ENCODE data around the gene DDX51. TPM values are rescaled to one million over a fixed set of nuclear protein-coding genes. Genes with fewer than 3 reads are reported as not detected.

Gene DDX51
- total RNA-seq, 1 donor from 2014 or later = 9.6 TPM

DNA sequence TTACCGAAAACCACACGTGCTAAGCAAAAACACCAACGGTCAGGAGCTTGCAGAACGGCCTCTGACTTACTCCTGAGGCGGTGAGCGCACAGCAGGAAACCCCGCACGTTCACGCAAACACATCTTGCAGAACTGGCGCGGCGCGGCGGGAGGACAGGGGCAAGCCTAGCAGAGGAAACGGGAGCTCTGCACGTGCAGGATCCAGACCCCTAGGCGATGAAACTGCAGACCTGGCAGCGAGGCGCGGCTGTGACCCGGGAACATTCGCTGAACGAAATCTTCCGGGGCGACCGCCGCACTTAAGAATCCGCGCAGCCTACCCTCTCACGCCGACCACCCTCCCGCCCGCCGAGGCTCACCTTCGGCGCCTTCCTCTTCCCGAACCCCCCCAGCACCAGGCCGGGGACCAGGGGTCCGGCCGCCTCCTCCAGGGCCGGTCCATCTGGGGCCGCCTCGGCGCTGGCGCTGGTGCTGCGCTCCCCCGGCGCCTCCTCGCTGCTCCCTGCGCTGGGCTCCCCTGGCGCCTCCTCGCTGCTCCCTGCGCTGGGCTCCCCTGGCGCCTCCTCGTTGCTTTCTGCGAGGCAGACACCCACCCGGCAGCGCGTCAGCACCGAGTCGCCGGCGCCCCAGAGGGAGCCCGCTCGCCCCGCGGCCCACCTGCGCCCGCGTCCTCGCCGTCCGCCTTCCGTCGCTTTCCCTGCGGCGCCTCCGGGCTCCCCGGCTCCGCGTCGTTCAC lies 615 bp downstream of the DDX51 start:
- peak; percentile 86 for DNase-seq (ENCODE audit: low spot score)
- Mint-ChIP-seq H3K9me3 (ENCODE audit: low read depth) (no peaks in the 10 kb centered on the region), H3K27me3 (ENCODE audit: low read depth) (no peaks in the 10 kb centered on the region), H3K4me3 (ENCODE audit: unreplicated experiment) (peak overlapping the region; percentile 73), H3K27ac (ENCODE audit: unreplicated experiment) (peak overlapping the region; percentile 8), H3K4me1 (ENCODE audit: low read depth) (peaks cover 28% of the 10 kb centered on the region), H3K36me3 (ENCODE audit: low read depth) (peaks cover 7% of the 10 kb centered on the region)
- TF ChIP-seq, protein P1, sequence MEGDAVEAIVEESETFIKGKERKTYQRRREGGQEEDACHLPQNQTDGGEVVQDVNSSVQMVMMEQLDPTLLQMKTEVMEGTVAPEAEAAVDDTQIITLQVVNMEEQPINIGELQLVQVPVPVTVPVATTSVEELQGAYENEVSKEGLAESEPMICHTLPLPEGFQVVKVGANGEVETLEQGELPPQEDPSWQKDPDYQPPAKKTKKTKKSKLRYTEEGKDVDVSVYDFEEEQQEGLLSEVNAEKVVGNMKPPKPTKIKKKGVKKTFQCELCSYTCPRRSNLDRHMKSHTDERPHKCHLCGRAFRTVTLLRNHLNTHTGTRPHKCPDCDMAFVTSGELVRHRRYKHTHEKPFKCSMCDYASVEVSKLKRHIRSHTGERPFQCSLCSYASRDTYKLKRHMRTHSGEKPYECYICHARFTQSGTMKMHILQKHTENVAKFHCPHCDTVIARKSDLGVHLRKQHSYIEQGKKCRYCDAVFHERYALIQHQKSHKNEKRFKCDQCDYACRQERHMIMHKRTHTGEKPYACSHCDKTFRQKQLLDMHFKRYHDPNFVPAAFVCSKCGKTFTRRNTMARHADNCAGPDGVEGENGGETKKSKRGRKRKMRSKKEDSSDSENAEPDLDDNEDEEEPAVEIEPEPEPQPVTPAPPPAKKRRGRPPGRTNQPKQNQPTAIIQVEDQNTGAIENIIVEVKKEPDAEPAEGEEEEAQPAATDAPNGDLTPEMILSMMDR (IDR thresholded peaks at IDR 0.05) = no peak

DNA sequence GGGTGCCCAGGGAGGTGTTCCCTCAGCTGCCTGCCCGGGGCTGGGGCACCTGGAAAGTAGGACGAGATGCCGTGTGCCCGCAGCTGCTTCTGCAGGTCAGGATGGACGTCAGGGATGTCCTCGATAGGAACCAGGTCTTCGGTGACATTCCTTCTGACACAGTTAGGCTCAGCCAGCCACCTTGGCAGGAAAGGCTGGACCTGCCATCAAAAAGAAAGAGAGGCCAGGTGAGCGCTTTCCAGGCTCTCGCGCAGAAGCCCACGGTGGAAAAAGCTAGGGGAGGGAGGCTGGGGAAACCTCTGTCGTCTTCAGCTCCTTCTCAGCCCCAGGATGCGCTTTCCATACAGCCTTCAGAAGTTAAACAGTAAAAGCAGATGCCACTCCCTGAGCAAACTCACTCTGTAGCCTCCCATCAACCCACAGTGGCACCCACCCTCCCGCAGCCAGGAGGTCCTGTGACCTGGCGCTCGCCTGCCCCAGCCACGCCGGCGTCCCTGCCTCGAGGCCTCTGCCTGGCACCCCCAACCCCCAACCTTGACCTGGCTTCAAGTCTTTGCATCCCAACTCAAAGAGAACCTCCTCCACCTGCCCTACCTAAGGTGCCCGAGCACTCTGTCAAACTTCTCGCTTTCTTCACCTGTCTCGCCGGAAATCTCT lies 1.3 kb downstream of the DDX51 start:
- Mint-ChIP-seq H3K27ac (ENCODE audit: unreplicated experiment) (peak overlapping the region; percentile 8), H3K4me1 (ENCODE audit: low read depth) (peaks cover 28% of the 10 kb centered on the region), H3K36me3 (ENCODE audit: low read depth) (peaks cover 10% of the 10 kb centered on the region), H3K27me3 (ENCODE audit: low read depth) (no peaks in the 10 kb centered on the region), H3K4me3 (ENCODE audit: unreplicated experiment) (peak overlapping the region; percentile 73), H3K9me3 (ENCODE audit: low read depth) (no peaks in the 10 kb centered on the region)
- TF ChIP-seq, protein P1 (IDR thresholded peaks at IDR 0.05) = no peak
- DNase-seq (ENCODE audit: low spot score) = peak; percentile 67

DNA sequence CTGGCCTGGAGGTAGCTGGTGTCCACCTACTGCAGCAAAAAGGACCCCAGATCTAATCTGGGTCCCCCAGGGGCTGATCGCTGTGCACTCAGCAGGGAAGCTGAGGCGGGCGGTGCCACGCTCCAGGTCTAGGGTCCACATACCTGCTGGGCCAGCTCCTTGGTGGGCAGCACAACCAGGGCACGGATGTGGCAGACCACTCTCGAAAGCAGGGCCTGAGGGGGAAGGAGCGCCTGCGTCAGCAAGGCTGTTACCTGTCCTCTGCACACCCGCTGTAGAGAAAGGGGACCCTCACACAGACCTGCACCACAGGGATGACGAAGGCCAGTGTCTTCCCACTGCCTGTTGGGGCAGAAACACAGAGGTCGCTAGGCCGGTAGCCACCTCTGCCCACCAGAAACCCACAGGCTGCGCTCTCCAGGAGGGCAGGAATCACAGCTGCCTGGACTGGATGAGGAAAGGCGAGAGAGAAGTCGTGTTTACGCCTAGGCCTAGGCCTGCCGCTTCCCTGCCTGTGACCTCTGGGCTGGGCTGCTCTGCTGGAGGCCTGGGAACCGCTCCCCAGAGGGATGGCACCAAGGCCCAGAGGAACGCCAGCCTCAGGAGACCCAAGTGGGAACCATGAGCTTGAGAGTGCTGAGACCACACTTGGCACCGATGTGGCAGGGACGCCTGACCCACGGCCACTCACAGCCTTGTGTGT lies 2.0 kb downstream of the DDX51 start:
- TF ChIP-seq, protein P1 (IDR thresholded peaks at IDR 0.05) = no peak
- Mint-ChIP-seq H3K36me3 (ENCODE audit: low read depth) (peaks cover 10% of the 10 kb centered on the region), H3K27ac (ENCODE audit: unreplicated experiment) (no peak overlapping the region), H3K9me3 (ENCODE audit: low read depth) (no peaks in the 10 kb centered on the region), H3K4me1 (ENCODE audit: low read depth) (peaks cover 28% of the 10 kb centered on the region), H3K4me3 (ENCODE audit: unreplicated experiment) (peak overlapping the region; percentile 73), H3K27me3 (ENCODE audit: low read depth) (no peaks in the 10 kb centered on the region)
- peak; percentile 91 for DNase-seq (ENCODE audit: low spot score)

DNA sequence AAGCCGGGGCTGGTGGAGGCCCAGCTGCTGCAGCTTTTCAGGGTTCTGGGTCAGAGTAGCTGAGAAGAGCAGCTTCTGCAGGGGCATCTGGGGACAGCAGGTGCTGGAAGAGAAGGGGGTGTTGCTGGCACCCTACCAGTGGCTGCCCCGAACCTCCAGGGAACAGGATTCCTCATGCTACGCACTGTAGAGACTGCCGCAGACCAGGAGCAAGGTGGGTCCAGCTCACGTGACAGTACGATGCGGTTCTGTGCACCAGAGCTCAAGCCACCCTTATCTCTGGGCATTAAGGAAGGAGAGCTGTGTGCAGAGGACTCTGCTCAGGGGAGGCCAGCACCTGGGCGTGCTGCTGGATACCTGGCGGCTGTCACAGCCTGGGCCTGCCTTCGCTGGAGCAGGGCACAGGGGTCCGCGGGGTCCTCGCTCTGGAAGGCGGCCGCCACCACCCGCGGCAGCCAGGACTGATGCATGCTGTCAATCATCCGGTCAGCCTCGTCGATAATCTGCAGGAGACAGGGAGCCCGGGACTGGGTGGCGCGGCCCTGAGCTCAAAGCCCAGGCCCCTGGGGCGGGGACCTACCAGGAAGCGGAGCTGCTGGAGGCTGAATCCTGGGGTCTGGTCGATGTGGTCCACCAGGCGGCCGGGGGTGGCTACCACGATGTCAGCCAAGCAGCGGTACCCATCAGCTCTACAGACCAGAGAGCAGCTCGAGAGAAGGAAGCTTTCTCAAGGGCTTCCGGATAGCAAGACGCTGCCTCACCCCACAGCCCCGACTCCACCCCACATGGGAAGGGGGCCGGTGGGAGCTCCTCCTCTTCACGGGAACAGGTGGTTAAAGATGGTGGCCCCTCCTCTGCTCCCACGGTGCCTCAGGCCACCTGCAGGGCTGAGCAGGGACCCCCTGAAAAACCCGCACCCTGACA lies 2.9 kb downstream of the DDX51 start:
- Mint-ChIP-seq H3K27ac (ENCODE audit: unreplicated experiment) (no peak overlapping the region), H3K9me3 (ENCODE audit: low read depth) (no peaks in the 10 kb centered on the region), H3K4me1 (ENCODE audit: low read depth) (peaks cover 25% of the 10 kb centered on the region), H3K4me3 (ENCODE audit: unreplicated experiment) (no peak overlapping the region), H3K27me3 (ENCODE audit: low read depth) (no peaks in the 10 kb centered on the region), H3K36me3 (ENCODE audit: low read depth) (peaks cover 10% of the 10 kb centered on the region)
- TF ChIP-seq, protein P1 (IDR thresholded peaks at IDR 0.05) = no peak
- peak; percentile 89 for DNase-seq (ENCODE audit: low spot score)
